Endothelial cell of umbilical vein (primary cell): ENCODE data around the gene C2CD3. TPM values are rescaled to one million over a fixed set of nuclear protein-coding genes. Genes with fewer than 3 reads are reported as not detected.

ENCODE experiments used
- BruUV-seq: library from RNA; stranded (reverse); fragments of 400-500 nt; replicated peaks from 2 replicates; lab custom pipeline; 2021; lab: Mats Ljungman, UMichigan
- CTCF ChIA-PET: fragments of 300-600, 350-600 bp; sonication (Branson Sonifier 250); formaldehyde crosslinking; loops from one replicate; lab custom pipeline; 2021; ENCODE audit warnings: antibody characterized with exemption, inconsistent platforms; lab: Charles Lee
- POLR2A ChIA-PET: fragments of 300-600, 350-600 bp; sonication (Branson Sonifier 250); formaldehyde crosslinking; loops from one replicate; lab custom pipeline; 2021; ENCODE audit warnings: antibody characterized with exemption, inconsistent platforms; lab: Charles Lee
- DNase-seq: peaks from one replicate; pipeline ENCODE4 v3.0.0-alpha.2; 2011; ENCODE audit warnings: low read depth, low spot score
- FAIRE-seq: peaks from 2 replicates; lab custom pipeline; 2011; peaks lifted over from hg19 to GRCh38; lab: Jason Lieb, UNC
- H2AFZ ChIP-seq: 2 replicates; pipeline ENCODE4 v1.6.0; 2012; ENCODE audit warnings: low read depth, low read length, control low read depth, inconsistent platforms
- H3K27ac ChIP-seq: 2 replicates; pipeline ENCODE4 v1.5.1; 2011; ENCODE audit warnings: low read depth, mild to moderate bottlenecking, control low read depth, low read length, moderate library complexity; ENCODE audit not compliant: insufficient read depth
- H3K27me3 ChIP-seq, 2 experiments: 2 replicates each; pipeline versions ENCODE4 v1.6.0 to v1.6.1; 2011; ENCODE audit warnings: low read length in 2 of 2, mixed read lengths in 1 of 2; ENCODE audit not compliant: control insufficient read depth in 2 of 2, insufficient read depth in 2 of 2
- H3K36me3 ChIP-seq, 2 experiments: 2 replicates in 1 of 2; 3 replicates in 1 of 2; pipeline ENCODE4 v1.5.1; 2011; ENCODE audit warnings: low read length in 2 of 2, mild to moderate bottlenecking in 1 of 2, moderate library complexity in 1 of 2; ENCODE audit not compliant: control insufficient read depth in 2 of 2, insufficient read depth in 2 of 2; ENCODE audit errors: extremely low read depth in 1 of 2
- H3K4me1 ChIP-seq: 3 replicates; pipeline ENCODE4 v1.5.1; 2011; ENCODE audit warnings: mild to moderate bottlenecking, low read length; ENCODE audit not compliant: control insufficient read depth, insufficient read depth; ENCODE audit errors: extremely low read depth
- H3K4me2 ChIP-seq: 2 replicates; pipeline ENCODE4 v1.6.1; 2011; ENCODE audit warnings: low read length, control low read depth, mixed read lengths; ENCODE audit not compliant: insufficient read depth
- H3K4me3 ChIP-seq, 3 experiments: fragments of 200-600 bp in 1 of 3; sonication (generic), shearing (Covaris generic) in 1 of 3; replicated peaks in 1 of 3; 2 replicates each; pipeline ENCODE4 v1.5.1; 2011 to 2016; ENCODE audit warnings: control low read depth in 3 of 3, low read length in 3 of 3, mild to moderate bottlenecking in 2 of 3, inconsistent platforms in 1 of 3, low read depth in 1 of 3, moderate library complexity in 1 of 3; ENCODE audit not compliant: insufficient read depth in 1 of 3
- H3K79me2 ChIP-seq: 2 replicates; pipeline ENCODE4 v1.6.0; 2012; ENCODE audit warnings: low read length, inconsistent platforms; ENCODE audit not compliant: control insufficient read depth, insufficient read depth
- H3K9ac ChIP-seq: replicated peaks from 2 replicates; pipeline ENCODE3; 2011; ENCODE audit warnings: low read length, control low read depth; ENCODE audit not compliant: insufficient read depth; ENCODE audit errors: extremely low read depth
- H3K9me1 ChIP-seq: replicated peaks from 3 replicates; pipeline ENCODE4 v1.6.0; 2011; ENCODE audit warnings: mild to moderate bottlenecking, low read length; ENCODE audit not compliant: control insufficient read depth, insufficient read depth; ENCODE audit errors: extremely low read depth
- H3K9me3 ChIP-seq: replicated peaks from 2 replicates; pipeline ENCODE4 v1.5.1; 2012; ENCODE audit warnings: low read length, inconsistent platforms; ENCODE audit not compliant: control insufficient read depth, insufficient read depth
- H4K20me1 ChIP-seq: replicated peaks from 2 replicates; pipeline ENCODE3; 2011; ENCODE audit warnings: mild to moderate bottlenecking, low read length; ENCODE audit not compliant: control insufficient read depth, insufficient read depth; ENCODE audit errors: extremely low read depth
- EZH2 ChIP-seq: IDR thresholded peaks from 2 replicates; pipeline ENCODE4 v1.6.1; 2012; ENCODE audit warnings: borderline replicate concordance, low read depth, mild to moderate bottlenecking, moderate library complexity, low read length, inconsistent platforms; ENCODE audit not compliant: severe bottlenecking
- JUN ChIP-seq: IDR thresholded peaks from 2 replicates; pipeline ENCODE4 v1.6.1; 2011; ENCODE audit warnings: borderline replicate concordance, low read depth; ENCODE audit not compliant: insufficient read length, insufficient read depth
- POLR2A ChIP-seq: IDR thresholded peaks from 2 replicates; pipeline ENCODE4 v1.6.1; 2012; ENCODE audit warnings: low read depth, mild to moderate bottlenecking, control low read depth, low read length
- POLR2AphosphoS5 ChIP-seq: IDR thresholded peaks from 2 replicates; pipeline ENCODE4 v1.6.1; 2012; ENCODE audit warnings: low read depth, mild to moderate bottlenecking, control low read depth, low read length, moderate library complexity; ENCODE audit not compliant: insufficient read depth
- dilution Hi-C: fragments of 300-500 bp; cut with MboI; formaldehyde crosslinking; loops from one replicate; pipeline ENCODE4 v1.15.0; 2019; ENCODE audit warnings: low sequenced_read_pairs; ENCODE audit not compliant: extremely low pct_ligation_motif_present
- intact Hi-C: fragments of 100-400 bp; cut with micrococcal nuclease; formaldehyde crosslinking; loops from one replicate; pipeline ENCODE4 v1.10.0; 2022
- polyA plus RNA-seq, 4 experiments: library from polyadenylated mRNA; depleted of rRNA in 3 of 4; stranded (reverse) in 3 of 4; unstranded in 1 of 4; fragments of >200 nt; gene quantifications; 2 replicates each; pipeline versions ENCODE4 v1.2.1 to v1.2.3, GENCODE V29; 2011 to 2012; ENCODE audit warnings: missing spikeins in 1 of 4
- total RNA-seq: library from RNA; stranded (reverse); gene quantifications from 2 replicates; pipeline ENCODE4 v1.2.3, GENCODE V29; 2021
- TF ChIP-seq, protein P1 (sequence below), 2 donors: IDR thresholded peaks; 1 replicate in 1 of 2; 2 replicates in 1 of 2; pipeline ENCODE4 v1.5.1; 2011; ENCODE audit warnings: low read length in 2 of 2, mild to moderate bottlenecking in 2 of 2, moderate library complexity in 2 of 2, control low read depth in 1 of 2, inconsistent platforms in 1 of 2, low read depth in 1 of 2; ENCODE audit not compliant: insufficient read depth in 1 of 2; ENCODE audit errors: extremely low read depth in 1 of 2
- TF ChIP-seq, protein P2 (sequence below): IDR thresholded peaks from 2 replicates; pipeline ENCODE4 v1.6.1; 2011; ENCODE audit not compliant: insufficient read depth, insufficient read length

Gene C2CD3
- total and polyA plus RNA-seq, 2 donors (not counting 3 experiments of a cell fraction or from before 2014, with no cell fraction given) = 12.9 to 36.6 TPM

DNA sequence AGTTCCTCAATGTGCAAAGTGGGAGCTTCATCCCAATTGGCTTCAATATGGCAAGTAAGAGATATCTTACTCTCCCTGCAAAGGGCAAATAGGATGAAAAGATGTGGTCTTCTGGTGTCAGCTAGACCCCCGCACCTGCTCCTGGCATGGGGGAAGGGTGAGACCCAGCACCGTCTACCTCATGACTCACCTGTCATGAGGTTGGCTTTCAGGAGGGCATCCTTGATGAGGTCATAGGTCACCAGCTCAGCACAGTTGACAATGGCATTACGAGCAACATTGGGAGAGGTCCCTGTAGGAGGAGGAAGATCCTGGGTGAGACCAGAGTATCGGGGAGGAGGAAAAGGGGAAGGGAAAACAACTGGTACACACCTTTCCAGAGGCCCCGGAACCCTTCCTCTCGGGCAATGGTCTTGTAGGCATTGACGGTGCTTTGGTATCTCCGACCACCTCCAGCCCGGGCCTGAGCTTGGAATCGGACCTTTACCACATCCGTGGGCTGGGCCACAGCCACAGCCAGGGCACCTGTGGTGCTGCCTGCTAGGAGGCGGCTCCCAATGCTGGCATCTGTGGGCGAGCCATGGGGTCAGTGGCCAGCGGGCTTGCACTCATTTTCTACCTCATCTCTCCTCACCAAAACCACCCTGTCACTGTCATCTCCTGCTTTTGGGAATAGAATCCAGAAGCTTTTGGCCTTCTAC lies 194.2 kb downstream of the C2CD3 start:
- H3K4me2 ChIP-seq = no peak overlapping the region
- H3K79me2 ChIP-seq = no peaks in the 10 kb centered on the region
- H3K9ac ChIP-seq = no peak overlapping the region
- ChIA-PET POLR2A (no interaction called here), CTCF (no interaction called here)
- DNase-seq (no peak), FAIRE-seq (no peak)
- TF ChIP-seq, protein P1, sequence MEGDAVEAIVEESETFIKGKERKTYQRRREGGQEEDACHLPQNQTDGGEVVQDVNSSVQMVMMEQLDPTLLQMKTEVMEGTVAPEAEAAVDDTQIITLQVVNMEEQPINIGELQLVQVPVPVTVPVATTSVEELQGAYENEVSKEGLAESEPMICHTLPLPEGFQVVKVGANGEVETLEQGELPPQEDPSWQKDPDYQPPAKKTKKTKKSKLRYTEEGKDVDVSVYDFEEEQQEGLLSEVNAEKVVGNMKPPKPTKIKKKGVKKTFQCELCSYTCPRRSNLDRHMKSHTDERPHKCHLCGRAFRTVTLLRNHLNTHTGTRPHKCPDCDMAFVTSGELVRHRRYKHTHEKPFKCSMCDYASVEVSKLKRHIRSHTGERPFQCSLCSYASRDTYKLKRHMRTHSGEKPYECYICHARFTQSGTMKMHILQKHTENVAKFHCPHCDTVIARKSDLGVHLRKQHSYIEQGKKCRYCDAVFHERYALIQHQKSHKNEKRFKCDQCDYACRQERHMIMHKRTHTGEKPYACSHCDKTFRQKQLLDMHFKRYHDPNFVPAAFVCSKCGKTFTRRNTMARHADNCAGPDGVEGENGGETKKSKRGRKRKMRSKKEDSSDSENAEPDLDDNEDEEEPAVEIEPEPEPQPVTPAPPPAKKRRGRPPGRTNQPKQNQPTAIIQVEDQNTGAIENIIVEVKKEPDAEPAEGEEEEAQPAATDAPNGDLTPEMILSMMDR (IDR thresholded peaks at IDR 0.05; ENCODE audit: extremely low read depth in 1 of 2, insufficient read depth in 1 of 2, low read depth in 1 of 2, low read length in 2 of 2) = no peak
- peak; percentile 11 for TF ChIP-seq JUN
- H3K36me3 ChIP-seq = peaks cover 0 to 10% of the 10 kb centered on the region in 2 experiments
- H3K27me3 ChIP-seq = no peaks in the 10 kb centered on the region
- H2AFZ ChIP-seq = no peak overlapping the region
- H3K4me3 ChIP-seq = no peak overlapping the region
- no TSS peak for BruUV-seq
- H3K27ac ChIP-seq = no peak overlapping the region
- intact Hi-C loops = no loop called here
- no peaks in the 10 kb centered on the region for H3K4me1 ChIP-seq
- no peaks in the 10 kb centered on the region for H3K9me1 ChIP-seq
- no peaks in the 10 kb centered on the region for H3K9me3 ChIP-seq
- dilution Hi-C loops = no loop called here
- H4K20me1 ChIP-seq = no peaks in the 10 kb centered on the region

DNA sequence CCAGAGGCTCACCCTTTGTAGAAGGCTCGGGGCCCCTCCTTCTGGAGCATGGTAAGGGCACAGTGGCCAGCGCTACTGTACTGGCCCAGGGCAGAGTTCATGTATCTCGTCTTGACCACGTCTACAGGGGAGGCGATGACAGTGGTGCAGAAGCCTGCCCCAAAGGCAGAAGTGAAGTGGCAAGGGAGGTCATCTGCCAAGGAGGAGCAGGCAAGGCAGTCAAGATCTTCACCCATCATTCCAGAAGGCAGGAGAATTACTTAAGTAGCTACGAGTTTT lies 195.4 kb downstream of the C2CD3 start:
- Histone ChIP-seq H3K27ac (no peak overlapping the region), H2AFZ (no peak overlapping the region), H3K4me2 (no peak overlapping the region), H3K9ac (no peak overlapping the region), H3K36me3 (peaks cover 0 to 10% of the 10 kb centered on the region in 2 experiments), H3K4me3 (no peak overlapping the region), H3K9me1 (no peaks in the 10 kb centered on the region), H3K9me3 (no peaks in the 10 kb centered on the region), H4K20me1 (no peaks in the 10 kb centered on the region), H3K4me1 (no peaks in the 10 kb centered on the region), H3K27me3 (no peaks in the 10 kb centered on the region), H3K79me2 (no peaks in the 10 kb centered on the region)
- DNase-seq (no peak), FAIRE-seq (no peak)
- CTCF ChIA-PET = no interaction called here
- BruUV-seq = no TSS peak
- dilution Hi-C loops (no loop called here), intact Hi-C loops (no loop called here)
- TF ChIP-seq, protein P2, sequence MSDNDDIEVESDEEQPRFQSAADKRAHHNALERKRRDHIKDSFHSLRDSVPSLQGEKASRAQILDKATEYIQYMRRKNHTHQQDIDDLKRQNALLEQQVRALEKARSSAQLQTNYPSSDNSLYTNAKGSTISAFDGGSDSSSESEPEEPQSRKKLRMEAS = no peak
- TF ChIP-seq JUN = no peak
- TF ChIP-seq POLR2A = no peak
- no peak for TF ChIP-seq EZH2
- TF ChIP-seq POLR2AphosphoS5 = no peak
- POLR2A ChIA-PET = no interaction called here
